Stimulated activated memory B cell treated with anti-CD40 and anti-IgM and Interleukin-4, amounts not matched to agents 10 μg/mL and 1 μg/mL and 100 μg/mL, for 72 hours (primary cell): ENCODE measurements around the gene P3H1.

Experiments
- ATAC-seq: fragments of 150-1000 bp; cut with Tn5 transposase; 2 replicates; pipeline ENCODE4 v1.10.0; 2021
- H3K27ac Mint-ChIP-seq: one replicate; pipeline ENCODE4 v1.8.0; 2022; ENCODE audit warnings: mild to moderate bottlenecking, mixed read lengths
- H3K27me3 Mint-ChIP-seq: one replicate; pipeline ENCODE4 v1.8.0; 2022; ENCODE audit warnings: mixed read lengths
- H3K36me3 Mint-ChIP-seq: one replicate; pipeline ENCODE4 v1.8.0; 2022; ENCODE audit warnings: mixed read lengths
- H3K4me1 Mint-ChIP-seq: one replicate; pipeline ENCODE4 v1.8.0; 2022; ENCODE audit warnings: mixed read lengths
- H3K4me3 Mint-ChIP-seq: one replicate; pipeline ENCODE4 v1.8.0; 2022; ENCODE audit warnings: mild to moderate bottlenecking, moderate library complexity, mixed read lengths
- H3K9me3 Mint-ChIP-seq: one replicate; pipeline ENCODE4 v1.8.0; 2022; ENCODE audit warnings: mixed read lengths

Gene P3H1

DNA sequence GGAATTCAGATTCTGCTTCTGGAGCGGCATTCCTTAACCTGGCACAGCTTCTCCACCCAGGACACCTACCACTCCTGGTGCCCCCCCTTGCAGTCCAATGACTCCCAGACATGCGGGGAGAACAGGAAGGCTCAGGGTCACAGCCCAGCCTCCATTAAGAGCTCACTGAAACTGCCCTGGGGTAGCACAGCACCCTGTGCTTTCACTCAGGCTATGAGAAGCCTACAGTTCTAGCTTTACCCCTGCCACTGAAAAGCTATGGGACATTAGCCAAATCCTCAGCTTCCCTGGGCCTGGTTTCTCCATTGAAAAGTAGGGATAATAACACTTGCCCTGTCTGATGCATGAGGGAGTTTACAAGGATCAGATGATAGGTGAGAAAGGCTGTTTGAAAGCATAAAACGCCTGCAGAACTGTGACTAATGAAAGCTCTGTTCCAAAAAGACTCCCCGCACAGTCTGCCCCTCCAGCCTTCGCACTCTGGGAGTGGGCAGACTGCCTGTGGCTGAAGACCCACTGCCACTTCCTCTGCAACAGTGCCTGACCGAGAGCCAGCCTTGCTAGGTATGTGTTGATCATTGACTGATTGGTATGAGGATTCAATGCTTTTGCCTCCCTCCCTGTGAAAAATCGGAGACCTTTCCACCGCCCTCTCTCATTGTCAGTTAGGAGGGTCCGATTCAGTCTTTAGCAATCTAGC, 24.1 kb downstream of the P3H1 start:
- no peak overlapping the region for H3K4me3 Mint-ChIP-seq
- peaks cover under 1% of the 10 kb centered on the region for H3K36me3 Mint-ChIP-seq
- no peak for ATAC-seq
- H3K9me3 Mint-ChIP-seq: no peaks in the 10 kb centered on the region
- no peaks in the 10 kb centered on the region for H3K27me3 Mint-ChIP-seq
- no peak overlapping the region for H3K27ac Mint-ChIP-seq
- peaks cover 3% of the 10 kb centered on the region for H3K4me1 Mint-ChIP-seq

DNA sequence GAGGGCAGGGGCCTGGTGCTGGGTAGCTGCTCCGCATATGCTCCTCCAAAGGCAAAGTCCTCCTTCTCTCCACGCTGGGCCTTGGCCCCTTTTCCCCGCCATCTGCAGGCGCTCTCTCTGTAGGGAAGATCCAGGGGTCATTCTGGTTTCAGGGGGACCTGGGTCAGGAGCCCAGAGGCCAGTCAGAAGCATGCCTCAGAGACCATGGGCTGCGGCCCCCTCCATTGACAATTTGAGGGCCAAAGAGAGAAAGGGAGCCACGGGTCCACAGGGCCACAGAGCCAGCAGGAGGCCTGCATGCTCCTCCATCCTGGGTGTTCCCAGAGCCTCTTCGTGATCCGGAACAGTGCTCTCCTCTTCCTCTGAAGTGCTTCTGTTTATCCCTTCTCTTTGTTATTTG, 24.7 kb downstream of the P3H1 start:
- no peak for ATAC-seq
- Mint-ChIP-seq H3K36me3 (no peaks in the 10 kb centered on the region), H3K4me1 (peaks cover 10% of the 10 kb centered on the region), H3K9me3 (no peaks in the 10 kb centered on the region), H3K27ac (no peak overlapping the region), H3K4me3 (no peak overlapping the region), H3K27me3 (no peaks in the 10 kb centered on the region)

DNA sequence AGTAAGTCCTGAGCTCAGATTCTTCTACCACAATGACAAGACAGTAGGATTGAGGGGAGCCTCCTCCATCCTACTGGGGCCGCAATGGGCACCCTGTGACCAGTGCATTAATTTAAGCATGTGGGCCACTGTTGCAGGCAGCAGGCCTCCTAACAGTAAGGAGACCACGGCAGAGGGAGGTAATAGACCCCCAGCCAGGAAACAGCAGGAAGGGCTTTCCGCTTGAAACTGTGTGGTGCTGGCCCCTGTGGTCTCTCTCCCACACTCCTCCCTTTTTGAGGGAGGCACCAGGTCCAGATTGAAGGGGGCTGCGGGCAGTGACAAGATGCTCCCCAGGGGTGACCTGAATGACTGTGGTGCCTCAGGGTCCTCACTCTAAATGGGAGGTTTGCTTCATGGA, 25.1 kb downstream of the P3H1 start:
- Mint-ChIP-seq H3K4me3 (no peak overlapping the region), H3K27ac (no peak overlapping the region), H3K4me1 (peaks cover 14% of the 10 kb centered on the region), H3K27me3 (no peaks in the 10 kb centered on the region), H3K36me3 (no peaks in the 10 kb centered on the region), H3K9me3 (no peaks in the 10 kb centered on the region)
- ATAC-seq: no peak

DNA sequence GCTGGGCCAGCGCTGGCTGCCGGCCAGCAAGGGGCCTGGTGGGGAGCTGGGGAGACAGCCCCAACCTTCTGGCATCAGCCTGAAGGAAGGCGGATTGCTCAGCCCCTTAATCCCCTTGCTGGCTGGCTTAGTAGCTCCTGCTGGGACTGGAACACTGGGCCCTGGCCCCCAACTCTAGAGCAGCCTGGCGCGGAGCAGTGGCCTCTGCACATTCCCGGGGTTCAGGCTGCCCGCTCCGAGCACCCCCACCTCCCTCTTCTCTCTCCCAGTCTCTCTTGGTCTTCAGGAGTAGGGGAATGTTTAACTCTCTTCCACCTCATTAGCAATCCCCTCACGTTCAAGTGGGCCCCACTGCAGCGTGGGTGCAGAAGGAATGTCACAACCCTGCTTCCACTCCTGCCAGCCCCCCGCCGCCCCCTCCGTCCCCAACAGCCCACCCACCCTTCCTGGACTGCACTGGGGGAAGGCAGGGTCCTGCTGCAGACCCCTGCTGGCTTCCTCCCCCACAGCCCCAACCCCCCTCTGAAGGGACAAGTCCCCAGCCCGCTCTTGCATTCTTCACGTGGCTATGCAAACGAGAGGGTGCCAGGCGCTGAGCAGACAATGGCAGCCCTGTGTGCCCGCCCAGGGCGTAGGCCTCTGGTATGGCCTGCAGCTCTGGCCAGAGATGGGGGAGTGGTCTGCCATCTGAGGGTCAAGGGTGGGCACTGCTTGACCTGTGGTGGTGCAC, 25.8 kb downstream of the P3H1 start:
- no peaks in the 10 kb centered on the region for H3K36me3 Mint-ChIP-seq
- no peak overlapping the region for H3K4me3 Mint-ChIP-seq
- ATAC-seq: no peak
- no peak overlapping the region for H3K27ac Mint-ChIP-seq
- H3K4me1 Mint-ChIP-seq: peaks cover 20% of the 10 kb centered on the region
- H3K27me3 Mint-ChIP-seq: no peaks in the 10 kb centered on the region
- no peaks in the 10 kb centered on the region for H3K9me3 Mint-ChIP-seq

DNA sequence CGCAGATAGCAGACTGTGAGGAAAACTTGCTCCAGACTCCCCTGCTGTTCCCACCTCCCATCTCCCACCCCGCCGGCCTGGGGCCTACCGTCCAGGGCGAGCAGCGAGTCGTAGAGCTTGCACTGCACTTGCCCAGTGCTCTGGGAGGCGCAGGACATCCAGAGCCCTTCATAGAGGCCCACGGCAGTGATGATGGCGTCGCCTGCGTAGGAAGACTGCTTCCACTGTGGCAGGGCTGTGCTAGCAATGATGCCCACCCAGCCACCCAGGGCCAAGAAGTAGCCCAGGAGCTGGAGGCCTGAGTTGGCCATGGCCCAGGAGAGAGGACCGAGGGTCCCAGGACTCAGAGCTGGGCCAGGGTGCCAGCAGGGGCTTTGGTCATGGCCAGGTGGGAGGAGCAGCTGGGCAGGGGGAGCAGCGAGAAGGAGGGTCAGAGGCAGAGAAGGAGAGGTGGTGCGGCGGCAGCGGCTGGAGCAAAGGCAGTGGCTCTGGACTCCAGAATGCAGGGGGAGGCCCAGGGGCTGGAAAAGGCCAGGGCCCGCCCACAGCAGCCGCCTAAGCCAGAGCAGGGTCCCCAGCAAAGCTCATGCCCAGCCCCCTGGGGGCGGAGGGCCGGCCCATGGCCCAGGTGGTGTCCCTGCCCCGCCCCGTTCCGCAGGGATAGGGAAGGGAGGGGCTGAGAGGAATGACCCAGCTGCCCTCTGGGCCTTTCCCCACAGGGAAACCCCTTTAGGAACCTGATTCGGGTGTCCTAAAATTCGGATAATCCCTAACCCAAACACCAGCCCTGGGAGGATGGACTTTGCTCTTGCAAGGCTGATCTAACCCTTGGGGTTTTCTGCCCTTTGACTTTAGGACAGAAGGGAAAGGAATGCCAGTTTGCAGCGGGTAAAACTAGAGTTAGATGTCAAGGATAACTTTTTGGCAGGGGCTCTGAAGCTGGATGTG, 26.8 kb downstream of the P3H1 start, which contains the start of gene CLDN19:
Gene CLDN19, minus strand, starts transcription at position 484 of the 948 bp plus-strand sequence. Its CDS starts 173 bp downstream, at position 311.
- no peaks in the 10 kb centered on the region for H3K36me3 Mint-ChIP-seq
- H3K27me3 Mint-ChIP-seq: no peaks in the 10 kb centered on the region
- no peak within 1 kb of the TSS for H3K27ac Mint-ChIP-seq
- ATAC-seq: no peak
- no peaks in the 10 kb centered on the region for H3K9me3 Mint-ChIP-seq
- H3K4me3 Mint-ChIP-seq: no peak within 1 kb of the TSS
- peaks cover 20% of the 10 kb centered on the region for H3K4me1 Mint-ChIP-seq

DNA sequence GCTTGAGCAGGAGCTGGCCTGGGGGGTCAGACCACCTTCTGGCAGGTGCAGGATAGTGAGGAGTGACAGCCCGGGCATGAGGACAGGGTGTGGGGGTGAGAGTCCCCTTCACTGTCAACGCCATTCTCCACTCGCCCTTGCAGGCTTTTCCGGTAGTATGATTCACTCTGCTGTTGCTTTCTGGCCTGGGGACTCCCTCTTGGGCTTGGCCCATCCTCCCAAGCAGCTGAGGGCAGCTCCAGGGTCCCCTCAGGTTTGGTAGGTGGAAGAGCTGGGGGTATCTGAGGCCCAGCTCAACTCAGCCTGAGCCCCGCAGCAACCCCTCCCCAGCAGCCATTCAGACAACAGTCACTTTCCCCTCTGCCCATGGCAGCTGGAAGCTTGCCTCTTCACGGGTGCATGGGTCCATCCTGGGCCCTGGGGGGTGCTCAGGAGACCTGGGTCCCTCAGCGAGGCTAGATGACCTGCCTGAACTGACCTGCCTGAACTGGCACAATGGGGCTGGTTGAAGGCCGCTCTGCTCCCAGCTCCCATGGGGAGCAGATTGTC, 28.1 kb downstream of the P3H1 start:
- Mint-ChIP-seq H3K4me1 (peaks cover 20% of the 10 kb centered on the region), H3K4me3 (no peak overlapping the region), H3K27me3 (no peaks in the 10 kb centered on the region), H3K9me3 (no peaks in the 10 kb centered on the region), H3K36me3 (no peaks in the 10 kb centered on the region), H3K27ac (no peak overlapping the region)
- no peak for ATAC-seq

DNA sequence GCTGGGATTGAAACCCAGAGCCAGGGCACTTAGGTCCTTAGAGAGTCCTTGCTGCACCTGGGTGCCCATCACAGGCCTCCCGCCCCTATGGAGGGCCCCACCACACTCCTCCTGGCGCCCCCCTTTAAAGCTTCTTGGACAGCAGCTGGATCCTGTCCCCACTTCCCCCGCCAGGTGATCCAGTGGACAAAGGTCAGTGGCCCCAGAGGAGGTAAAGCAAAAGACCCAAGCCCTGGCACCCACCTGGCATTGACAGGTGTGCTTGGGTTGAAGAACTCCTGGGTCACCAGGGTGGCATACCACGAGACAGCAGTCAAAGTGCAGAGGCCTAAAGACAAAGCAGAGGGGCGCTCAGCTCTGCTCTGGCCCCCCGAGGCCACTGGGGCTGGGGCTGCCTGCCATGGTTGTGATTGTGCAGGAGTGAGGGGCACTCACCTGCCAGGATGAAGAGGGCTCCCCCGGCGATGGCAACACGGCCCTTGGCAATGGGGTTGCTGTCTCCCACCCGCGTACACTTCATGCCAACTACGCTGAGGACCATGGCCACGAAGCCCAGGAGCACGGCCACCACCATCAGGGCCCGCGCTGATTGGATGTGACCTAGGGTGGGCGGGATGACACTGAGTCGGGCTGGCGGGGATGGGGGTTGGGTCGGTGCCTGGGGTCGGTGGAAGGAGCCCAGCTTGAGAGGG, 28.7 kb downstream of the P3H1 start:
- no peaks in the 10 kb centered on the region for H3K36me3 Mint-ChIP-seq
- no peaks in the 10 kb centered on the region for H3K9me3 Mint-ChIP-seq
- no peak for ATAC-seq
- no peak overlapping the region for H3K4me3 Mint-ChIP-seq
- H3K27ac Mint-ChIP-seq: peak overlapping the region; percentile 6
- H3K4me1 Mint-ChIP-seq: peaks cover 20% of the 10 kb centered on the region
- no peaks in the 10 kb centered on the region for H3K27me3 Mint-ChIP-seq

DNA sequence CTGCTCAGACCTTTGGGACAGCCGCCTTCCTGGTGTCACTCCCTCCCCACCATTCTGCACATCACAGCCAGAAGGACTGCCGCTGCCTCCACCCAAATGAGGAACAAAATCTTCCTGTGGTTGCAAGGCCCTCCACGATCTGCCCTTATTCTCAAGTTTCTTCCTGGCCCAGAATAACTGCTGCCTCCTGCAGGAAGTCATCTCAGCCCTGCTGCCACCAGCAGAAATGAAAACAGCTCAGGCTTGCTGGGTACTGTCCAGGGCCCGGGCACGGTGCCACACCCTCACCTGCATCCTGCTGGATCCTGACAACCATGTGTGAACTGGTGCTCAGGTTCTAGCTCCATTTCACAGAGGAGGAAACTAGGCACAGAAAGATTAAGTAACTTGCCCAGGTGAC, 29.6 kb downstream of the P3H1 start:
- ATAC-seq: peak; percentile 60
- Mint-ChIP-seq H3K27ac (peak overlapping the region; percentile 6), H3K9me3 (no peaks in the 10 kb centered on the region), H3K27me3 (no peaks in the 10 kb centered on the region), H3K36me3 (no peaks in the 10 kb centered on the region), H3K4me3 (no peak overlapping the region), H3K4me1 (peaks cover 20% of the 10 kb centered on the region)

DNA sequence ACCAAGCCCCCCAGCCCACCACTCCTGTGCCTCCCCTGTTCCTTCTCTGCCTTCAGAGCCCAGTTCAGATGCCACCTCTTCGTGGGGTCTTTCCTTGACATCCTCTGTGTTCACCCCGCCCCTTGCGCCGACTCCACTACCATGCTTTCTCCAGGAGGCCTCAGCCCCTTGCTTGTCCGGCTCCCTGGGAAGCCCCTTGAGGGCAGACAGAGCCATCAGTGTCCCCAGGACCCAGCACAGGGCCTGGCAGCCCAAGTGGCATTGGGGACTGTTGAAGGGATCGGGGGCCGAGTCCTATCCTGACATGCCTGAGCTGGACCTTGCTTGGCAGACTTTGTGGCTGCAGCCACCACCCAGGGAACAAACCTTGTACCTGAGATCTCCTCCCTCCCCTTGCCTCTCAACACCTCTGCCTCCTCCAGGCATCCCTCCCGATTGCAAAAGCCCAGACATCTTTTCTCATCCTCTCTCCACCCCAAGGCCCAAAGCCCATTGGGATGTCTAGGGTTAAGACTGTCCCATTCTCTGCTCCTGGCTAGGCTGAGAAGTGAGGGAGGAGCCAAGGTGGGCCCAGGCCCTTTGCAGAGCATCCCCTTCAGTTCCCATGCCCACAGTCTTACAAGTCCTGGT, 30.1 kb downstream of the P3H1 start:
- Mint-ChIP-seq H3K36me3 (no peaks in the 10 kb centered on the region), H3K27me3 (no peaks in the 10 kb centered on the region), H3K4me3 (no peak overlapping the region), H3K27ac (peak overlapping the region; percentile 6), H3K4me1 (peaks cover 20% of the 10 kb centered on the region), H3K9me3 (no peaks in the 10 kb centered on the region)
- ATAC-seq: no peak

DNA sequence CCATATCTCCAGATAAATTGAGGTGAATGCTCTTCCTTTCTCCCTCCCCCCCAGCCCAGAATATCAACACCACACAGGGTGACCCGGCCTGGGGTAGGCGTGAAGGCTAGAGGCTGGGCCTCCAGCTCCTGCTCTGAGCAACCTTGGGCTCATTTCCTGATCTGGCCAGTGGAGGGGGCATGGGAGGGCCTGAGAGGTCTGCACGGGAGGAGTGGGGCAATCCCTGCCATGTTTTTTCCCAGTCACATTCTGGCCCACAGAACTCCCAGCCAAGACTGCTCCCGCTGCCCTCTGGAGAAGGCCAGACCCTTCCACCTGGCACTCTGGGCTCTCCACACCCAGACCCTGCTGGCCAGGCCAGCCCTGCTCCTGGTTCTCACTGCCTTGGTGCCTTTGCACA, 30.7 kb downstream of the P3H1 start:
- no peaks in the 10 kb centered on the region for H3K36me3 Mint-ChIP-seq
- H3K27me3 Mint-ChIP-seq: no peaks in the 10 kb centered on the region
- no peak overlapping the region for H3K27ac Mint-ChIP-seq
- H3K4me1 Mint-ChIP-seq: peaks cover 20% of the 10 kb centered on the region
- no peak overlapping the region for H3K4me3 Mint-ChIP-seq
- no peaks in the 10 kb centered on the region for H3K9me3 Mint-ChIP-seq
- no peak for ATAC-seq

DNA sequence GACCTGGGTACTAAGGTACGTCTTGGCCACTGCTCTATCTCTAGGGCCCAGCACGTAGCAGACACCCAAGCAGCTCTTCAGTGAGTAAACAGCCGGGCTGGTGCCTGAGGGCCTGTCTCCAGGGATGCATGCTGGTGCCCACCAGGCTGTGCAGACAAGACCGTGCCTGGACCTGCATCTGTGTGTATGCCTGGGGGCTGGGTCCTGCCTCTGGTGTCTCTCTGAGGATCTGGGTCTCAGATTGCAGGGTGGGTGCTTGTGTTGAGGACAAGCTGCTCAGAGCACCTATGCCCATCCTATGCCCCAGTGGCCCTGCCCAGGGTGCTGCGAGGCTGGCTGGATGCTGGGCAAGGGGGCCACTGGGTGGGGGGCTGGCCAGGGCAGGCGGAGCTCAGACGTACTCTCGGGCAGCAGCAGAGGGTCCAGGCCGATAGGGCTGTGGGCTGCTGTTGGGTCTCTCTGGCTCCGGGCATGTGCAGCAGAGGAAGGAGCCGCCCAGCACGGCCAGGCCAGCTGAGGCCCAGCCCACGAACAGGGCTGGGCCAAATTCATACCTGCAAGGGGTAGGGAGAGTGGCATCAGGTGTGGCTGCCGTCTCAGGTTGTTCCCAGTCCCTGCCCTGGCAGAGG, 31.2 kb downstream of the P3H1 start:
- Mint-ChIP-seq H3K27me3 (no peaks in the 10 kb centered on the region), H3K9me3 (no peaks in the 10 kb centered on the region), H3K4me1 (peaks cover 20% of the 10 kb centered on the region), H3K36me3 (no peaks in the 10 kb centered on the region), H3K4me3 (no peak overlapping the region), H3K27ac (no peak overlapping the region)
- ATAC-seq: no peak

DNA sequence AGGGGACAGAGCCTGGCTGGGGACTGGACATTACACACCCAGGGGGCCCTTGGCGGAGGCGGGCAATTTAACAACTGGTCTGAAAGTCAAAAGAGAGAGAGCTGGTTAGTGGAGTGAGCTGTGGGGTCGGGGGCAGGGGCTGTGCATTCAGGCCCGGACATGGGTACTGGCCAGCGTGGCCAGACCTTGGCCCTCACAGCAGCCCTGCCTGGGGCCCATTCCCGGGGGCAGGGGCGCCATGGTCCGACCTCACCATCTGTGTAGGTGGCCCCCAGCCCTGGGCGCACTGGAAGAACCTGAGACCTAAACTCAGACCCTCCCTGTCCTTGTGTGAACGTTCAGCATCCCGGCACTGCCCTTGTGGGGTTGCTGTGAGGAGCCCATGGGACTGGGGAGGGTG, 31.8 kb downstream of the P3H1 start:
- H3K9me3 Mint-ChIP-seq: no peaks in the 10 kb centered on the region
- no peaks in the 10 kb centered on the region for H3K36me3 Mint-ChIP-seq
- H3K4me1 Mint-ChIP-seq: peaks cover 20% of the 10 kb centered on the region
- H3K27me3 Mint-ChIP-seq: no peaks in the 10 kb centered on the region
- no peak overlapping the region for H3K4me3 Mint-ChIP-seq
- no peak overlapping the region for H3K27ac Mint-ChIP-seq
- ATAC-seq: peak; percentile 27

DNA sequence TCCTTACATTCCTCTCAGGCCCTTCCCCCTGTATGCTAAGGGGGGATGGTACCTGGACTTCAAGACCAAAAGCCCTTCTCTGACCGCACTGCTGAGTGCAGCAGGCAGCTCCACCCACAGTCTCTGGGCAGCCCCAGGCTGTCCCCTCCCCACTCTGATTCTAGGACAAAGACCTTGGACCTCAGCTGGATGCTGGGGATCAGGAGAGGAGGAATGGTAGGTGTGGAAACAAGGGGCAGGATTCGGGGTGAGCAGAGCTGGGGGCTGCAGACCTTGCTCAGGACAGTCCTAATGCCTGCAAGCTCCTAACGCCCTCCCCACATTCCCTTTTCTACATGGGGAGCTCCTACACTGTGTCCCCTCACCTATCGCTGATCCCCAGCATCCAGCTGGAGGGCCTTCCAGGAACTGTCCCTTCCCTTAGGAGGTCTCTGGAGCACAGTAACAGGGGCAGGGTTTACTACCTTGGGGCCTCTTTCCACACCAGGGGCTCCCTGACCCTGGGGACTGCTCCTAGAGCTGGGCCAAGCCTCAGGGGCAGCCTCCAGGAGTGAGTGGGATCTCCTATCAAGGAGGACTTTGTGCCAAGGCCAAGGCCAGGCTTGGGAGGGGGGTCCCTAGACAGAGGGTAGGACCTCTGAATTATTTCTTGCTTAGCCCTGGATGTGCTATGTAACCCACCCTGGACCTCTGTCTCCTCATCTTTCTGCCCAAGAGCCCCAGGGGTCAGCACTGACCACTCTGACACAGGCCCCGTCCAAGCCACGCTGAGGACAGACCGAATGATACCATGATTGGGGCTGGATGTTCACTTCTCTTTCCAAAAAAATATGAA, 32.4 kb downstream of the P3H1 start:
- no peak for ATAC-seq
- no peak overlapping the region for H3K27ac Mint-ChIP-seq
- H3K4me1 Mint-ChIP-seq: peaks cover 20% of the 10 kb centered on the region
- H3K27me3 Mint-ChIP-seq: no peaks in the 10 kb centered on the region
- H3K4me3 Mint-ChIP-seq: no peak overlapping the region
- H3K9me3 Mint-ChIP-seq: no peaks in the 10 kb centered on the region
- H3K36me3 Mint-ChIP-seq: no peaks in the 10 kb centered on the region
